Measurements from ENCODE around the gene PRICKLE2. TPM values are rescaled to one million over a fixed set of nuclear protein-coding genes. Genes with fewer than 3 reads are reported as not detected.

PRICKLE2 gene
- total RNA-seq, 1 donor from 2014 or later = 23.2 TPM

- H3K4me1 Mint-ChIP-seq (ENCODE audit: low read depth) = peaks cover 14% of the 10 kb centered on the region
- H3K36me3 Mint-ChIP-seq (ENCODE audit: insufficient read depth) = peaks cover 2% of the 10 kb centered on the region
- H3K4me3 Mint-ChIP-seq (ENCODE audit: low read depth) = no peak overlapping the region
- peaks cover 3% of the 10 kb centered on the region for H3K9me3 Mint-ChIP-seq (ENCODE audit: low read depth)
- no peak overlapping the region for H3K27ac Mint-ChIP-seq
- no peak for TF ChIP-seq CTCF (IDR thresholded peaks at IDR 0.05; ENCODE audit: unreplicated experiment)
- no peak for DNase-seq (ENCODE audit: low spot score, unreplicated experiment)
- H3K27me3 Mint-ChIP-seq = no peaks in the 10 kb centered on the region
Measured at GRCh38 chr3:64259636-64260035, 34.4 kb upstream of the PRICKLE2 start.

- Mint-ChIP-seq H3K4me3 (ENCODE audit: low read depth) (no peak overlapping the region), H3K4me1 (ENCODE audit: low read depth) (peaks cover 13% of the 10 kb centered on the region), H3K9me3 (ENCODE audit: low read depth) (peaks cover 1% of the 10 kb centered on the region), H3K27me3 (no peaks in the 10 kb centered on the region), H3K27ac (no peak overlapping the region), H3K36me3 (ENCODE audit: insufficient read depth) (peaks cover 2% of the 10 kb centered on the region)
- DNase-seq (ENCODE audit: low spot score, unreplicated experiment) = no peak
- no peak for TF ChIP-seq CTCF (IDR thresholded peaks at IDR 0.05; ENCODE audit: unreplicated experiment)
Measured at GRCh38 chr3:64257100-64257755, 32.0 kb upstream of the PRICKLE2 start.

GRCh38 chr3:64255741-64256340, 30.6 kb upstream of the PRICKLE2 start:
- H3K36me3 Mint-ChIP-seq (ENCODE audit: insufficient read depth) = peaks cover 2% of the 10 kb centered on the region
- H3K27ac Mint-ChIP-seq = no peak overlapping the region
- H3K4me3 Mint-ChIP-seq (ENCODE audit: low read depth) = no peak overlapping the region
- no peak for DNase-seq (ENCODE audit: low spot score, unreplicated experiment)
- peaks cover 11% of the 10 kb centered on the region for H3K4me1 Mint-ChIP-seq (ENCODE audit: low read depth)
- no peaks in the 10 kb centered on the region for H3K9me3 Mint-ChIP-seq (ENCODE audit: low read depth)
- TF ChIP-seq CTCF (IDR thresholded peaks at IDR 0.05; ENCODE audit: unreplicated experiment) = no peak
- no peaks in the 10 kb centered on the region for H3K27me3 Mint-ChIP-seq

- DNase-seq (ENCODE audit: low spot score, unreplicated experiment) = no peak
- Mint-ChIP-seq H3K27me3 (no peaks in the 10 kb centered on the region), H3K36me3 (ENCODE audit: insufficient read depth) (peaks cover 2% of the 10 kb centered on the region), H3K4me3 (ENCODE audit: low read depth) (no peak overlapping the region), H3K9me3 (ENCODE audit: low read depth) (no peaks in the 10 kb centered on the region), H3K27ac (no peak overlapping the region), H3K4me1 (ENCODE audit: low read depth) (peaks cover 4% of the 10 kb centered on the region)
- TF ChIP-seq CTCF (IDR thresholded peaks at IDR 0.05; ENCODE audit: unreplicated experiment) = no peak
Measured at GRCh38 chr3:64254443-64254842, 29.2 kb upstream of the PRICKLE2 start.

GRCh38 chr3:64253689-64254088, 28.4 kb upstream of the PRICKLE2 start:
- Mint-ChIP-seq H3K4me1 (ENCODE audit: low read depth) (peaks cover 9% of the 10 kb centered on the region), H3K27me3 (no peaks in the 10 kb centered on the region), H3K9me3 (ENCODE audit: low read depth) (peaks cover 6% of the 10 kb centered on the region), H3K27ac (no peak overlapping the region), H3K36me3 (ENCODE audit: insufficient read depth) (peaks cover 2% of the 10 kb centered on the region), H3K4me3 (ENCODE audit: low read depth) (no peak overlapping the region)
- no peak for TF ChIP-seq CTCF (IDR thresholded peaks at IDR 0.05; ENCODE audit: unreplicated experiment)
- DNase-seq (ENCODE audit: low spot score, unreplicated experiment) = no peak

Data from progenitor cell of endocrine pancreas (in vitro differentiated cells).